ENCODE data around the gene FRZB. TPM values are rescaled to one million over a fixed set of nuclear protein-coding genes. Genes with fewer than 3 reads are reported as not detected.

Gene FRZB
- total RNA-seq, 2 experiments from 2014 or later: not detected

DNA sequence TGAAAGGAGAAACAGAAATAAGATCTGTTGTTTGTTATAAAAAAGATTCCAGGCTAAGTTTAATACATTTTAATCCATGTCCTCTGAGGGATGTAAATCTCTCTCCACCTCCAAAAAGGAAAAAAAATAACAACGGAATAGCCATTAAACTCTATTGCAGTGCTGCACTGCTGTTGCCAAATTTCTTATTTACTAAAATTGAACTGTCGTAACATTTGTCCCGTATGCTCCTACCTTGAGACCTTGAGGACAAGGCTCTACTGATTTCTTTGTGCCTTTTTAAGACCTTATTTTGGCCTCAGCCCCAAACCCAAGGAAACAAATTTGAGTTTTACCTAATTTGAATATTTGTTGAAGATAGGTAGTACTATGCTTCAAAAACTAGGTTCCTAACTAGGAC, 56.4 kb downstream of the FRZB start:
- H3K4me1 Mint-ChIP-seq (ENCODE audit: low read depth): no peaks in the 10 kb centered on the region
- CTCF ChIA-PET: no interaction called here
- H3K27me3 Mint-ChIP-seq (ENCODE audit: low read depth): peaks cover 10% of the 10 kb centered on the region
- no peak for DNase-seq
- no peaks in the 10 kb centered on the region for H3K9me3 Mint-ChIP-seq
- no peak overlapping the region for H3K4me3 Mint-ChIP-seq
- intact Hi-C loops (cut with micrococcal nuclease): no loop called here
- no peak overlapping the region for H3K27ac Mint-ChIP-seq
- no peaks in the 10 kb centered on the region for H3K36me3 Mint-ChIP-seq (ENCODE audit: low read depth)

DNA sequence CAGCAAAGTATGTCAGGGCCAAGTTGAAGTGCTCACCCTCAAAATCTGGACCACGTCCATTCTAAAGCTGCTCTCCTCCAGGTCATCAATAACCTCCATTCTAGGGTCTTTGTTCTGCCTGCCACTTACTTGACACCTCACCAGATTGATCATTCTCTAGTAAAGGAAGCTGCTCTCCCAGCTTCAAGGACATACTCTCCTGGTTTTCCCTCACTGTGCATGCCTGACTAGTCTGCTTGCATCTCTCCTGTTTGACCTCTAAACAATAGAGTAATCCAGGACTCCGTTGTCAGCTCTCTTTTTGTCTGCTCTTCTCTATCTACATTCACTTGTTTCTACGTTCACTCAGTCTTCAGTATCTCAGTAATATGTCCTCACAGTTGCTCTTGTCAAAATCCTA, 59.1 kb downstream of the FRZB start:
- Mint-ChIP-seq H3K27ac (no peak overlapping the region), H3K4me3 (no peak overlapping the region), H3K36me3 (ENCODE audit: low read depth) (no peaks in the 10 kb centered on the region), H3K9me3 (no peaks in the 10 kb centered on the region), H3K27me3 (ENCODE audit: low read depth) (peaks cover 21% of the 10 kb centered on the region), H3K4me1 (ENCODE audit: low read depth) (no peaks in the 10 kb centered on the region)
- CTCF ChIA-PET: no interaction called here
- DNase-seq: no peak
- intact Hi-C loops (cut with micrococcal nuclease): no loop called here

DNA sequence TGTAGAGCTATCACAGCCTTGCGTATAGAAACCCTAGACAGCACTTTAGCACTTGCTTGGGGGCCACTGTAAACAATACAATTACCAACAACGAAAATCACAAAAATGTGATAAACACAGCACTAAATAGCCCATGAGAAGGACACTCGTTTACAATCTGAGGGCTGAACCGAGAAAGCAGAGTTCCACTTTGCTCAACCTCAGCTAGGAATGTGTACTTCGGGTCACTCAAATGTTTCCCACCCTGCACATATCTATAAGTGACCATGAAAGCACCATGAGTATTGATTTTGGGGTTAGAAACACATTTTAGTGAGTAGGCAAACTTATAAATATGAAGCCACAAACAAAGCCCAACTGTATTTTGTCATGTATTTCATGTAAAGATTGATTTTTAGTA, 62.3 kb downstream of the FRZB start:
- Mint-ChIP-seq H3K36me3 (ENCODE audit: low read depth) (no peaks in the 10 kb centered on the region), H3K4me1 (ENCODE audit: low read depth) (no peaks in the 10 kb centered on the region), H3K27ac (no peak overlapping the region), H3K27me3 (ENCODE audit: low read depth) (peaks cover 22% of the 10 kb centered on the region), H3K9me3 (no peaks in the 10 kb centered on the region), H3K4me3 (no peak overlapping the region)
- CTCF ChIA-PET: no interaction called here
- DNase-seq: no peak
- intact Hi-C loops (cut with micrococcal nuclease): no loop called here

DNA sequence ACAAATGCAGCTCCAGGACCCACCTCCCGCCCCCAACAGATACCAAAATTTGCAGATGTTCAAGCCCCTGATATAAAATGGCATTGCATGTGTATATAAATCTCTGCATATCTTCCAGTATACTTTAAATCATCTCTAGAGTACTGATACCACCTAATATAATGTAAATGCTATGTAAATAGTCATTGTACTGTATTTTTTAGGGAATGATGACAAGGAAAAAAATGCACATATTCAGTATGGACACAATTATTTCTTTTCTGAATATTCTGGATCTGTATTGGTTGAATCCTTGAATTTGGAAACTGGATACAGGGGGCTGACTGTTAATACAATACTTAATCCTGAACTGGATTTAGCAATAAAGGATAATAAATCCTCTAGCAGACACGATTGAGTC, 67.7 kb downstream of the FRZB start:
- Mint-ChIP-seq H3K27ac (no peak overlapping the region), H3K4me3 (no peak overlapping the region), H3K9me3 (no peaks in the 10 kb centered on the region), H3K27me3 (ENCODE audit: low read depth) (peaks cover 20% of the 10 kb centered on the region), H3K4me1 (ENCODE audit: low read depth) (no peaks in the 10 kb centered on the region), H3K36me3 (ENCODE audit: low read depth) (no peaks in the 10 kb centered on the region)
- intact Hi-C loops (cut with micrococcal nuclease): no loop called here
- CTCF ChIA-PET: no interaction called here
- DNase-seq: no peak

DNA sequence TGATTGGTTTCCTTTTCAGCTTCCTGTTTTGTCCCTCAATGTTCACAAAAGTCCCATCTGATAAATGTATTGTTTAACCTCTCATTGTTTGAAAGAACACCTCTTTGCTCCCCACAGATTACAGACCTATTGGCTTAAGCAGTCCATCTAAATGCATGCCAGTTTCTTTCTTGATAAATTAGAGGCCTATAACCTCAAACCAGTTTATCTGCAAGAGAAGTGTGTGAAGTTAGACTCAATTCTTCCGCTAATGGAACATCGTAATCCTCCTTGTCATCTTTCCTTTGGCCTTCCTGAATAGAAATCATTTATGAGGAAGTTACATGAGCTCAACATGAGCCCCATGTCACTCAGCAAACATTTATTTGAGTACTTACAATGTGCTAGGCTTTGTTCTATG, 74.0 kb downstream of the FRZB start:
- Mint-ChIP-seq H3K4me1 (ENCODE audit: low read depth) (no peaks in the 10 kb centered on the region), H3K27ac (no peak overlapping the region), H3K36me3 (ENCODE audit: low read depth) (peaks cover 1% of the 10 kb centered on the region), H3K9me3 (no peaks in the 10 kb centered on the region), H3K4me3 (no peak overlapping the region), H3K27me3 (ENCODE audit: low read depth) (peaks cover 6% of the 10 kb centered on the region)
- intact Hi-C loops (cut with micrococcal nuclease): no loop called here
- CTCF ChIA-PET: no interaction called here
- DNase-seq: no peak

DNA sequence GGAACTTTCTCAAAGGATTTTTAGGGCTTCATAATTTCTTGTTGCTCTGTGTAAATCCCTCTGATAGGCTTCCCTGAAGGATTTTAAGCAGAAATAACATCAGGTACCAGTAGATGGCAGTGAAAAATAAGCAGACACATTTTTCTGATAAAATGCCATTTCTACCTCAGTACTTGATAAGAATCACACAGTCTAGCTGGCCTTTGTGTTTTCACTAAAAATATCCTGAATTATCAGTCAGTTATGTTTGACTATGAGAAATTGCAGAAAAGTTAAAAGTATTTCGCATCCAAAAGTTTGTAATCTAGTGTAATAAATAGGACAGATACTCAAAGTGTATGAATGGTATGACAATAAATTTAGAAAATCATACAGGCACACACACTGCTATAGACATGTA, 81.7 kb downstream of the FRZB start:
- Mint-ChIP-seq H3K27ac (no peak overlapping the region), H3K36me3 (ENCODE audit: low read depth) (peaks cover 15% of the 10 kb centered on the region), H3K9me3 (no peaks in the 10 kb centered on the region), H3K4me3 (no peak overlapping the region), H3K27me3 (ENCODE audit: low read depth) (no peaks in the 10 kb centered on the region), H3K4me1 (ENCODE audit: low read depth) (no peaks in the 10 kb centered on the region)
- CTCF ChIA-PET: interaction anchor here (0.7 to 1.4 kb wide), 6 partner anchors 12 to 1635 kb away, joined by 3 to 6 read pairs (median 3); no protein-coding TSS in a partner anchor
- intact Hi-C loops (cut with micrococcal nuclease): loop anchor here (1.0 kb wide), 1 partner anchor 196 kb away; no protein-coding TSS in a partner anchor
- no peak for DNase-seq

DNA sequence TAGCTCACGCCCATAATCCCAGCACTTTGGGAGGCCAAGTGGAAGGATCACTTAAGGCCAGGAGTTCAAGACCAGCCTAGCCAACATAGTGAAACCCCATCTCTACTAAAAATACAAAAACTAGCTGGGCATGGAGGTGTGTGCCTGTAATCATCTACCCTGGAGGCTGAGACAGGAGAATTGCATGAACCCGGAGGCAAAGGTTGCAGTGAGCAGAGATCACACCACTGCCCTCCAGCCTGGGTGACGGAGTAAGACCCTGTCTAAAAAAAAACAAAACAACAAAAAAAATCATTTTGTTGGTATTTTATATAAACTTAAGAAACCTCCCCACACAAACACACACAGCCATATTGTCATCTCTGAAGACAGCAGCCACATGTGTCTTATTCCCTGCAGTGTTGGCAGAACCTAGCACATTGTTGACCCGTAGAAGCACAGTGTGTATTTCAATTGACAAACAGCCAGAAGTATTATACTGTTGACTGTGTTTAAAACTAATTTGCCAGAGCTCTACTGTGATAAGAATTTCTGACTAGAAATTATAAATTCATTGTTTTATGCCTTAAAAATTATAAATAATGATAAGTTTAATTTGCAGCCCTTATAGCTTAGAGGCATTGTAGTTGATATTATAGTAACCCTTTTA, 82.3 kb downstream of the FRZB start:
- H3K27me3 Mint-ChIP-seq (ENCODE audit: low read depth): no peaks in the 10 kb centered on the region
- H3K4me1 Mint-ChIP-seq (ENCODE audit: low read depth): no peaks in the 10 kb centered on the region
- H3K27ac Mint-ChIP-seq: no peak overlapping the region
- intact Hi-C loops (cut with micrococcal nuclease): loop anchor here (1.0 kb wide), 1 partner anchor 196 kb away; no protein-coding TSS in a partner anchor
- H3K36me3 Mint-ChIP-seq (ENCODE audit: low read depth): peaks cover 17% of the 10 kb centered on the region
- H3K4me3 Mint-ChIP-seq: no peak overlapping the region
- H3K9me3 Mint-ChIP-seq: no peaks in the 10 kb centered on the region
- CTCF ChIA-PET: interaction anchor here (0.7 to 0.8 kb wide), 3 partner anchors 12 to 1635 kb away, joined by 3 read pairs; no protein-coding TSS in a partner anchor
- DNase-seq: no peak

Other genes with a start within 250 kb of the FRZB start
- gene DNAJC10, start 150.4 kb downstream of the FRZB start, total RNA-seq: 10 to 100 TPM; 40.8 to 41.5 TPM
- 10 to 100 TPM; 10.6 to 11.9 TPM for gene NCKAP1, start 171.8 kb upstream of the FRZB start, total RNA-seq
- gene DUSP19, start 212.1 kb upstream of the FRZB start, total RNA-seq: 1 to 10 TPM; 5.0 to 6.0 TPM

Measured in activated naive CD4-positive, alpha-beta T cell treated with anti-CD3 and anti-CD28 coated beads for 36 hours (primary cell).